CD4-positive, alpha-beta T cell treated with Interleukin-4 for 1 hour (primary cell): ENCODE data around the gene POMT2.

Experiments used
- DNase-seq, 2 donors: peaks; one replicate each; pipeline ENCODE4 v3.0.0-alpha.2; 2020 to 2022

POMT2 gene

GRCh38 chr14:77238356-77238755 is 82.3 kb downstream of the POMT2 start:
- DNase-seq = no peak

GRCh38 chr14:77236814-77237213 is 83.9 kb downstream of the POMT2 start:
- DNase-seq = no peak

- DNase-seq = no peak
Observed at GRCh38 chr14:77231721-77232120, 89.0 kb downstream of the POMT2 start.

- no peak for DNase-seq
Observed at GRCh38 chr14:77230914-77231313, 89.8 kb downstream of the POMT2 start.

- DNase-seq = no peak
Observed at GRCh38 chr14:77228056-77228455, 92.6 kb downstream of the POMT2 start.

- DNase-seq = no peak
Observed at GRCh38 chr14:77225892-77226557, 94.7 kb downstream of the POMT2 start.

GRCh38 chr14:77225254-77225653 is 95.4 kb downstream of the POMT2 start:
- DNase-seq = no peak
